CMK (cell line): Measurements from ENCODE around the gene FGF11.
"Not testable (repeated sequence)": the region's sequence is repeated elsewhere in the genome, so short reads cannot be mapped to it uniquely, and the experiment has no call there.

Source experiments
- DNase-seq: peaks from one replicate; pipeline ENCODE4 v3.0.0-alpha.2; 2010; ENCODE audit warnings: low read depth

Gene FGF11

DNA sequence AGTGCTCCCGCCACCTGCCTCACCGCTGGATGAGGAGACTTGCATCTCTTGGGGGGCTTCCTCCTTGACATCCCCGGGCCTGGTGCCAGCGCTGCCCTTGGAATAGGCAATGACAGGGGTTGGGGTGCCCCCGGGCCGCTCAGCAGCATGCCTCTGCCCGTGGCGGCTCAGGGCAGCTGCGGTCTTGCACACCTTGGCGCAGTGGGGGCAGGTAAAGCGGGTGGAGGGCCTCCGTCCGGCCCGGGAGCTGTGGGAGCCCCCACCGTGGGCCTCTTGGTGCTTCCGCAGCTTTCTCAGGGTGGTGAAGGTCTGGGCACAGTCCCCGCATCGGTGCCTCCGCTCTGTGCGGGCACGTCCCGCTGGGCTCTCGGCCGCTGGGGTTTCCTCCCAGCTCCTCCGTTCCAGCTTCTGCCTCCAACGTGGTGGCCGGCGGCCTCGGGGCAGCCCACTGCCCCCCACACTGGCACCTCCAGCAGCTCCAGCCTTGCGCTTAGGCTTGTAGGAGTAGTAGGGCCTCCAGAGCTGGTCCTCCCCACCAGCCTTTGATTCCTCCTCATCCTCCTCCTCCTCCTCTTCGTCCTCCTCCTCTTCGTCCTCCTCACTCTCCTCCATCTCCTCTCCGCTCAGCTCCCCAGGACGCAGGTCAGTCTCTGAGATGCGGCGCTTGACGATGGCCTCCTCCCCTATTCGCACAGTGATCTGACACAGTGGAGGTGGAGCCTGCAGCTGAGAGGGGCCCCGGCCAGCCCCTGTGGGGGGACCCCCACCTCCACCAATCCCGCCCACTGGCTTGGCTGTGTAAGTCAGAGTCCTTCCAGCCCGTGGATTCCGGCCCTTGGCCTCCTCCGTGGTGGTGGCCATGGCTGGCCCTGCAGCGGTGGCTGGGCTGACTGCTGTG, 23.4 kb downstream of the FGF11 start:
- no peak for DNase-seq

DNA sequence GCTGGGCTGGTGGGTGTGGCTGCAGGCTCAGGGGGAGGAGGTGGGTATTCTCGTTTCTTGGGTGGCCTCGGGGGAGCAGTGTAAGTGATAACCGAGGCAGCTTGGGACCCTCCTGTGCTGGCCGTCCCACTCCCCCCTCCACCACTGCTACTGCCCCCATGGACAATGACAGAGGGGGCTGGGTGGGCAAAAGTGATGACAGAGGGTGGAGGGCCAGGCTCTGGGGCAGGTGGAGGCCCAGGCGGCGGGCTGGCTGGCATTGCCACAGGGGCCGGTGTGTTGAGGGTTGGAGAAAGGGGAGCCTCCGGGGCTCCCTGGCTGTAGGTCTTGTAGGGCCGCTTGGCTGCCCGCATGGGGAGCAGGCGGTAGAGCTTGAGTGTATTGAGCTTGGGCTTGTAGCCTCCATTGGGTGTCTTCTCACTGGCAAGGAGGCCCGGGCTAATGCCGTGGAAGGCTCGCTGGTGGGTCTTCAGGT, 24.1 kb downstream of the FGF11 start:
- no peak for DNase-seq

DNA sequence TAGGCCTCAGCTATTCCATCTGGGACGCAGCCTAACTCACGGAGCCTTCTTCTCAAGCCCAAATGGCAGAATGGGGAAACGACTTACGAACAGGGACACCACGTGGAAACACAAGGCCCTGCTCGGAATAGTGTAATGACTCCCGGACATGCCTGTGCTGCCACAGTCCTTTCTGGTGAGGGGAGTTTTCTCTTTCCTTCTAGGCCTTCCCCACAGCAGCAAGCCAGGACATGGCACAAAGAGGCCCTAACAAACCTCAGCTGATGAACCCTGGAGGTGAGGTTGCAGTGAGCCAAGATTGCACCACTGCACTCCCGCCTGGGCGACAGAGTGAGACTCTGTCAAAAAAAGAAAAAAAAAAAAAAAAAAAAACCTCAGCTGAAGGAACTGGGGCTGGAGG, 24.8 kb downstream of the FGF11 start:
- no peak for DNase-seq

DNA sequence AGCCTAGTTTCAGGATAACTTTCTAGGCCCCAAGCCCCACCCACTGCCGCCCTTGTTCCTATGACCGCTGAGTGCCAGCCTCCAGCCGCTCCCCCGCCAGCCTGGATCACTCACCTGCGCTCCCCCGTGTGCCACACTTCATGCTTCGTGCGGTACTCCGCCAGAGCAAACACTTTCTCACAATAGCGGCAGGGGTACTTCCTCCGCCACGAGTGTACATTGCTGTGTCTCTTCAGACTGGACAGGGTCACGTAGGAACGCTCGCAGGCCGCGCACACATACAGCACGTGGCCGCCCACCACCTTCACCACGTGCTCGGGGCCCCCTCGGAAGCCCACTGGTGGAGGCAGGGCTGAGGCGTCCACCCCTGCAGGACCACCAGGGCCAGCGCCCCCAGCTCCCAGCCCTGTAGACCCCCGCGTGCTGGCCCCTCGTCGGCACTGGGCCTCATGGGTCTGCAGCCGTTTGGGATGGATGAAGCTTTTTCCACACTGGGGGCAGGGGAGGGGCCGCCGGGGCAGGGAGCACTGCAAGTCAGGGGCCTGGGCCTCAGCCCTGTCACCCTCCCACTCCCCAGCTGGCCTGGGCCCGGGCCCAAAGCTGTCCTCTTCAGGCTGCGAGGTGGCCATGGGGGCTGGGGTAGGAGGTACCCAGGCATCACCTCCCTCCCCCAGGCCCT, 26.4 kb downstream of the FGF11 start:
- DNase-seq, result no peak

DNA sequence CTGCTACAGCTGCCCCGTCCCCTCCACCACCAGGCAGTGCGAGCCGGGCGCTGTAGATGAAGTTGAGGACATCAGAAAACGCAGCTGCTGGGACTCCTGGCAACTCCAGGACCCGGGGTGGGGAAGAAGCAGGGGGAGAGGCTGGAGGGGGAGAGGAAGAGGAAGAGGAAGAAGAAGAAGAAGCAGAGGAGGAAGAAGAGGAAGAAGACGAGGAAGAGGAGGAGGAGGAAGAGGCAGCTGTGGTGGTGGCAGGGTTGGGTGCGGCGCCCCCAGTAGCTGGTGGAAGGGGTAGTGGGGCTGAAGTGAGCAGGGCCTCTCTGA, 27.0 kb downstream of the FGF11 start:
- no peak for DNase-seq

DNA sequence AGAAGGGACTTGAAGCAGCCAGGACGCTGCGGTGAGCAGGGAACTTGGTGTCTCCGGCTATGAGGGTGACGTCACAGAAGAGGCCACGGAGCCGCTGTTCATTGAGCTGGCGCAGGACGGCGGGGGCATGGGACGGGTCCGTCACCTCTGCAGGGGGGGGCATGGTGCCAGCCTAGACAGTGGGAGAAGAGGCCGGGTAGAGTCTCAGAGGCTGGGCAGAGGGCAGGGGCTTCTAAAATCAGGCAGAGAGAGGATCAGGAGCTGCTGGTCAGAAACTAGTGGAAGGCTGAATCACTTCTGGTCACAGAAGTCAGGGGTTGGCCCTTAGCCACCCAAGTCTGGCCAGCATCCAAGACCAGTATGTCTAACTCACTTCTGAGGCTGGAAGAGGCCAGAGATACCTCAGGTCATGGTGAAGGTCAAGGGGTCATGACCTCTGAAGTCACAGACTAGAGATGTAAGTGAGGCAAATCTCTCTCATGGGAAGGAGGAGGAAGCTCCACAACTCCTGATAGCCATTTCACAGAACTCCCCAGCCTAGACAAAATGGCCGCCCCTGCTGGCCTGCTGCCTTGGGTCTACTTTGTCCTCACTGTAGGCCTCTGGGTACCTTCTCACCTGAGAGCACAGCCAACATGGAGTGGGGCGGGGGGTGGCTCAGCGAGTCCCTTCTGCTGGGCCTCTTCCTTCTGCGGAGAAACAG, 27.5 kb downstream of the FGF11 start:
- DNase-seq, result no peak

GRCh38 chr17:7467498-7467897, 28.2 kb downstream of the FGF11 start:
- no peak for DNase-seq

DNA sequence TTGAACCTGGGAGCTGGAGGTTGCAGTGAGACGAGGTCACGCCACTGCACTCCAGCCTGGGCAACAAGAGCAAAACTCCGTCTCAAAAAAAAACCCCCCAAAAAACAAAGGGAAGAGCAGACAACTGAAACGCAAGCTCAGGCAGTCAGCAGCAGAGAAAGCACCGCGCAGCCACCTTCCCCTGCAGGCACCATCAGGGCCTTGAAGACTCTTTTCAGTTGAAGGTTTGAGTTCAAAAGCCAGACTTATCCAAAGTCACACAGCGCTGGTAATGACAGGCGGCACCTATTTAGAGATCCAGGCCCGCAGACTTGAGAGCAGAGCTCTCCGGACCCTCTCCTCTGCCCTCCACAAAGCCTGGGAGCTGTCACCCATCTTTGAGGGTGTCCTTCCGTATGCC, 29.0 kb downstream of the FGF11 start:
- DNase-seq, result no peak

- DNase-seq, result no peak
Observed at GRCh38 chr17:7468804-7469389, 29.6 kb downstream of the FGF11 start.

GRCh38 chr17:7469843-7470242, 30.5 kb downstream of the FGF11 start:
- DNase-seq, result not testable (repeated sequence)

- not testable (repeated sequence) for DNase-seq
Observed at GRCh38 chr17:7470457-7470973, 31.2 kb downstream of the FGF11 start.

- no peak for DNase-seq
Observed at GRCh38 chr17:7471729-7472128, 32.4 kb downstream of the FGF11 start.

- DNase-seq, result not testable (repeated sequence)
Observed at GRCh38 chr17:7474767-7475166, 35.5 kb downstream of the FGF11 start.

DNA sequence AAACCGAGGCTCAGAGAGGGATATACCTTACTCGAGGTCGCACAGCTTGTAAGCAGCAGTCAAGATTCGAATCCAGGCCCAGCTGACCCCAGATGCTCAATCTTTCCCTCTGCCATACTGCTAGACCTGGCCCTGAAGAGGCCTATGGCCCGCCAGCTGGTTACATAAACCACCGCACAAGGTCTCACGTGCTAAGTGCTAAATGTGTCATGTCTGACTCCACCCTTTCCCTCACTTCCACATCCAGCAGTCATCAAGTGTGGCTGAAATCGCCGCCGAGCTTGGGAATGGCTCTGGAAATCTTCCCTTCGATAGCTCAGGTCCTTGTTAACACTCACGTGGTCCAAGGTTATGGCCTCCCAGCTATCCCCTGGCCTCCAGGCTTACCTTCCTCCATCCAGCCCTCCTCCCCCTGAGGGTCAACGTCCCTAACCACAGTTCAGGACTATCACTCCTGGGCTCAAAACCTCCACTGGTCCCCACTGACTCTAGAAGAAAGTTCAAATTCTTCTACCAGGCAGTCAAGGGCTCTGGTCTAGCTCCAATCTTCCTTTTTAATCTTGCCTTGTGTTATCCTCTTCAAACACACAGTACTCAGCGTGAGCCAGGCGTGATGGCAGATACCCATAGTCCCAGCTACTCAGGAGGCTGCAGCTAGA, 36.6 kb downstream of the FGF11 start:
- DNase-seq, result no peak

GRCh38 chr17:7476494-7476893, 37.2 kb downstream of the FGF11 start:
- no peak for DNase-seq

DNA sequence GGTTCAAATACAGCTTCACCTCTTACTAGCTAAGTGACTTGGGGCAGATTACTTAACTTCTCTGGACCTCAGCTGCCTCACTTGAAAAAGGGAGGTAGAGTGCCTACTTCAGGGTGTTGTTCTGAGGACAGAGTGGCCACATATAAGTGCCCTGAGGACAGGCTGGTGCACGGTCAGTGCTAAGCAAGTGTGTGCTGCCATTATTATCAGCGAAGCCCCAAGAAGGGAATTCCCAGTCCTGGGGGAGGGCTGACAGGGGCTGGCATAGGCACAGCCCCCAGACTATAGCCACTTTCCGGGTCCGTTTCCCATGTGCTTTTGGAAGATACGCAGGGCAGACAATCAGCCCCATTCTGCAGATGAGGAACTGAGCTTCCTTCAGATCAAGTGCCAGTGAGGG, 37.6 kb downstream of the FGF11 start:
- DNase-seq, result no peak

DNA sequence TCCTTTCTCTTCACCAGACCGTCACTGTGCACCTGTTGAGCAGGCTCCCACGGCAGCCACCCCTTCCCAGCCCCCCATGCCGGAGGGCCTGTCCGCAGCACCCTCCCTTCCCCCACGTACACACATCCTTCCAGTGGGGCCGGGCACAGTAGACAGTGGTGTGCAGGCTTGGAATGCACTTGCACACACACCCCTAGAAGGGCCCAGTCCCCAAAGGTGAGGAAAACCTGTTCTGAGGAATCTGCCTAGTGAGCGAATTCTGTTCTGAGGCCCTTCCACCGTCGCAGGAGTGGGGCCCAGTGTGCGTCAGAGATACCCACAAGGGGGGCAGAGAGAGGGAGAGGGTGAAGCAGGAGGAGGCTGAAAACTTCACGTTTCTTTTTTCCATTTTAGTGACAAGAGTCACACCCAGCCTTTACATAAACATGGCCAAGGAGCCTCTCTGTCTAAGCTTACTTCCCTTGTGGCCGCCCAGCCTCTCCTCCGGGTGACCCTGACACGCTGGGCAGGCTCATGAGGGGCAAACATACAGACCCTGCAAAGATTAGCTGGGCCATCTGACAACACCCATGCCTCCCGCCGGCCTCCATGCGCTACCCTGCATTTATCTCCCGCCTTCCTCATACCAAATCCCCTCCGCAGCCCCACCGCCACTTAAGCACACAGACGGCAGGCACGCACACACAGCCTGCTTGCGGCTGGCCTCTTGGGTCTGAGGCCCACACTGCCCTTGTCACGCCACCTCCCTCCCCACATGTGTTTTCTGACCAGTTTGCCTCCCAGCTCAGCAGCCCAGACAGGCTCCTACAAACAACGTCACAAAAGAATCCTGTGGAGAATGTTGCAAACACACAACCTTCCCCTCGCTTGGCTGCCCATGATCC, 38.3 kb downstream of the FGF11 start:
- no peak for DNase-seq

- no peak for DNase-seq
Observed at GRCh38 chr17:7478276-7479212, 39.2 kb downstream of the FGF11 start.
